Measurements from ENCODE around the gene PHF3. TPM values are rescaled to one million over a fixed set of nuclear protein-coding genes. Genes with fewer than 3 reads are reported as not detected.

PHF3 gene
- total RNA-seq, 1 experiment from 2014 or later = 66.6 TPM

GRCh38 chr6:63683071-63683603, 47.5 kb downstream of the PHF3 start:
- Mint-ChIP-seq H3K9me3 (peaks cover 2 to 3% of the 10 kb centered on the region in 2 experiments; a peak in 2 of 5 replicates), H3K27me3 (ENCODE audit: low read depth) (no peaks in the 10 kb centered on the region), H3K36me3 (ENCODE audit: insufficient read depth in 1 of 3, low read depth in 3 of 3) (peaks cover 32 to 54% (median 52%) of the 10 kb centered on the region in 3 experiments), H3K27ac (no peak overlapping the region), H3K4me3 (no peak overlapping the region), H3K4me1 (peaks cover 4 to 13% of the 10 kb centered on the region in 2 experiments)
- no peak overlapping the region for H3T11ph ChIP-seq (ENCODE audit: low read length)
- H3K79me1 ChIP-seq (ENCODE audit: insufficient read depth, low read depth, low read length, poor library complexity, severe bottlenecking) = no peaks in the 10 kb centered on the region
- DNase-seq = no peak
- no peak overlapping the region for H2BK20ac ChIP-seq (ENCODE audit: low read depth, low read length, poor library complexity, severe bottlenecking)
- H3K79me2 ChIP-seq (ENCODE audit: insufficient read depth, low read length) = peaks cover 2% of the 10 kb centered on the region; the same call in 1 of the 2 replicates
- H3K56ac ChIP-seq (ENCODE audit: insufficient read length, low read depth, low read length) = no peak overlapping the region
- H2BK5ac ChIP-seq (ENCODE audit: insufficient read length, low read length) = no peak overlapping the region
- no peak overlapping the region for H3K4me2 ChIP-seq (ENCODE audit: insufficient read depth, insufficient read length, low read length)
- H3K9me3 ChIP-seq (ENCODE audit: control insufficient read depth, low read depth, low read length) = no peaks in the 10 kb centered on the region
- no CpG with 5 or more reads among the region's 1 CpG for WGBS (ENCODE audit: extremely low coverage, insufficient read length, low lambda C conversion rate)
- no peak overlapping the region for H2BK15ac ChIP-seq (ENCODE audit: low read depth, low read length)
- no peak overlapping the region for H4K8ac ChIP-seq (replicated peaks; ENCODE audit: insufficient read length, low read depth, low read length)
- no peak overlapping the region for H2BK12ac ChIP-seq (ENCODE audit: insufficient read length, low read depth, low read length)
- H3K14ac ChIP-seq (ENCODE audit: insufficient read depth, low read length) = no peak overlapping the region
- H3K9ac ChIP-seq (ENCODE audit: extremely low read depth, insufficient read length, low read length) = no peak overlapping the region
- no peaks in the 10 kb centered on the region for H3K27me3 ChIP-seq (ENCODE audit: insufficient read depth, low read length)
- H3K4ac ChIP-seq (ENCODE audit: low read depth, low read length) = no peak overlapping the region
- no peak overlapping the region for H3K23ac ChIP-seq (ENCODE audit: insufficient read length, low read depth, low read length)
- no peak overlapping the region for H2AK5ac ChIP-seq (ENCODE audit: insufficient read length, low read length)
- no peaks in the 10 kb centered on the region for H3K4me1 ChIP-seq (ENCODE audit: insufficient read depth, low read length)
- no peak for TF ChIP-seq CTCF (conservative IDR thresholded peaks at IDR 0.05)
- H2AFZ ChIP-seq (ENCODE audit: low read length) = no peak overlapping the region
- no peak overlapping the region for H2BK120ac ChIP-seq (ENCODE audit: low read depth, low read length, poor library complexity, severe bottlenecking)
- H3K23me2 ChIP-seq (ENCODE audit: insufficient read length, low read depth, low read length, poor library complexity, severe bottlenecking) = no peaks in the 10 kb centered on the region
- H3K18ac ChIP-seq (ENCODE audit: insufficient read length, low read depth, low read length) = no peak overlapping the region
- H4K20me1 ChIP-seq (ENCODE audit: control insufficient read depth, insufficient read depth, insufficient read length) = no peaks in the 10 kb centered on the region
- H4K91ac ChIP-seq (ENCODE audit: insufficient read length, low read depth, low read length) = no peak overlapping the region
- H4K5ac ChIP-seq (ENCODE audit: insufficient read length, low read depth, low read length) = no peak overlapping the region
- H3K27ac ChIP-seq (ENCODE audit: insufficient read length, low read depth, low read length) = no peak overlapping the region

Measured in H9 (cell line).